Aorta (tissue), 4 donors: ENCODE measurements around the gene PSME3. TPM values are rescaled to one million over a fixed set of nuclear protein-coding genes. Genes with fewer than 3 reads are reported as not detected.

Source experiments
- microRNA-seq, 2 donors: library from miRNA; unstranded; fragments of <30 nt; microRNA quantifications; one replicate each; pipeline ENCODE4 v1.2.0, GENCODE V29; 2020
- polyA plus RNA-seq, 2 donors: library from polyadenylated mRNA; stranded (reverse); fragments of 200-250 nt; gene quantifications; one replicate each; pipeline ENCODE4 v1.2.3, GENCODE V29; 2013
- total RNA-seq, 2 donors: library from RNA; stranded (reverse); fragmentation: NEBNext Ultra II Directional; extraction: Animal tissue kit (Norgen Biotek cat#: 25700); gene quantifications; one replicate each; pipeline ENCODE4 v1.2.1, GENCODE V29; 2021
- donor health status: healthy with polysubstance abuse.
- donor health status: Bipolar disorder and iron deficiency.
- donor health status: DM: no; HTN: no; CAD: no.
- donor health status: DM: yes; HTN: yes; CAD: no.

The PSME3 gene
- total and polyA plus RNA-seq, 4 donors = 41.1 to 69.8 (median 58.1) TPM

Small RNAs within 50 kb of the gene (microRNA-seq; reads per million reads assigned to microRNA genes)
- gene MIR6781 = 0 to 0.60 reads per million in 2 donors

Other genes with a start within 250 kb of the PSME3 start
- 10 to 100 TPM; 42.9 to 54.1 TPM for gene RETREG3, start 224.0 kb upstream of the PSME3 start, total RNA-seq
- 10 to 100 TPM; 11.5 to 27.6 TPM for gene RETREG3, start 224.0 kb upstream of the PSME3 start, polyA plus RNA-seq
- gene TUBG1, start 223.7 kb upstream of the PSME3 start, total RNA-seq = 10 to 100 TPM; 21.5 to 24.9 TPM
- gene TUBG1, start 223.7 kb upstream of the PSME3 start, polyA plus RNA-seq = 10 to 100 TPM; 15.7 to 19.5 TPM
- gene TUBG2, start 174.1 kb upstream of the PSME3 start, total RNA-seq = 10 to 100 TPM; 23.4 to 42.6 TPM
- 10 to 100 TPM; 23.9 to 72.2 TPM for gene TUBG2, start 174.1 kb upstream of the PSME3 start, polyA plus RNA-seq
- gene PLEKHH3, start 156.4 kb upstream of the PSME3 start, total RNA-seq = 10 to 100 TPM; 27.0 to 47.5 TPM
- 10 to 100 TPM; 10.0 to 59.3 TPM for gene PLEKHH3, start 156.4 kb upstream of the PSME3 start, polyA plus RNA-seq
- 1 to 10 TPM; 2.5 to 3.4 TPM for gene CCR10, start 151.6 kb upstream of the PSME3 start, total RNA-seq
- gene CCR10, start 151.6 kb upstream of the PSME3 start, polyA plus RNA-seq = 1 to 10 TPM in 1 of 2 donors, under 1 TPM in 1; 0.50 to 3.7 TPM
- 10 to 100 TPM in 1 of 2 donors, 1 to 10 TPM in 1; 7.6 to 25.8 TPM for gene CNTNAP1, start 150.9 kb upstream of the PSME3 start, total RNA-seq
- 10 to 100 TPM in 1 of 2 donors, 1 to 10 TPM in 1; 1.0 to 11.5 TPM for gene CNTNAP1, start 150.9 kb upstream of the PSME3 start, polyA plus RNA-seq
- gene EZH1, start 88.4 kb upstream of the PSME3 start, total RNA-seq = 10 to 100 TPM; 62.5 to 72.4 TPM
- 10 to 100 TPM; 22.4 to 41.7 TPM for gene EZH1, start 88.4 kb upstream of the PSME3 start, polyA plus RNA-seq
- gene RAMP2, start 72.2 kb upstream of the PSME3 start, total RNA-seq = 10 to 100 TPM; 27.1 to 77.7 TPM
- 10 to 100 TPM in 1 of 2 donors, 1 to 10 TPM in 1; 8.1 to 14.5 TPM for gene RAMP2, start 72.2 kb upstream of the PSME3 start, polyA plus RNA-seq
- gene VPS25, start 59.9 kb upstream of the PSME3 start, total RNA-seq = 10 to 100 TPM; 31.2 to 33.8 TPM
- 10 to 100 TPM; 45.5 to 46.8 TPM for gene VPS25, start 59.9 kb upstream of the PSME3 start, polyA plus RNA-seq
- under 1 TPM; 0.19 to 0.24 TPM for gene WNK4, start 52.8 kb upstream of the PSME3 start, total RNA-seq
- gene WNK4, start 52.8 kb upstream of the PSME3 start, polyA plus RNA-seq = 1 to 10 TPM in 1 of 2 donors, not detected in 1; 1.1 TPM
- gene COA3, start 34.7 kb upstream of the PSME3 start, total RNA-seq = 10 to 100 TPM; 31.7 to 34.8 TPM
- 100 to 1,000 TPM in 1 of 2 donors, 10 to 100 TPM in 1; 75.9 to 117 TPM for gene COA3, start 34.7 kb upstream of the PSME3 start, polyA plus RNA-seq
- gene CNTD1, start 34.5 kb upstream of the PSME3 start, total RNA-seq = under 1 TPM in 1 of 2 donors, not detected in 1; 0.81 TPM
- gene CNTD1, start 34.5 kb upstream of the PSME3 start, polyA plus RNA-seq = 1 to 10 TPM in 1 of 2 donors, under 1 TPM in 1; 0.33 to 2.1 TPM
- 10 to 100 TPM; 66.9 to 76.9 TPM for gene BECN1, start 9.1 kb upstream of the PSME3 start, total RNA-seq
- 100 to 1,000 TPM in 1 of 2 donors, 10 to 100 TPM in 1; 67.8 to 105 TPM for gene BECN1, start 9.1 kb upstream of the PSME3 start, polyA plus RNA-seq
- 1 to 10 TPM; 1.8 to 2.6 TPM for gene AOC2, start 11.2 kb downstream of the PSME3 start, total RNA-seq
- gene AOC2, start 11.2 kb downstream of the PSME3 start, polyA plus RNA-seq = under 1 TPM; 0.25 to 0.38 TPM
- gene AOC3, start 17.8 kb downstream of the PSME3 start, total RNA-seq = 100 to 1,000 TPM; 270 to 344 TPM
- gene AOC3, start 17.8 kb downstream of the PSME3 start, polyA plus RNA-seq = 100 to 1,000 TPM in 1 of 2 donors, 10 to 100 TPM in 1; 82.1 to 107 TPM
- not detected for gene G6PC1, start 67.4 kb downstream of the PSME3 start, total RNA-seq
- gene G6PC1, start 67.4 kb downstream of the PSME3 start, polyA plus RNA-seq = 1 to 10 TPM in 1 of 2 donors, not detected in 1; 3.0 TPM
- gene AARSD1, start 131.1 kb downstream of the PSME3 start, total RNA-seq = 10 to 100 TPM; 38.2 to 39.0 TPM
- 10 to 100 TPM; 30.2 to 87.0 TPM for gene AARSD1, start 131.1 kb downstream of the PSME3 start, polyA plus RNA-seq
- 1 to 10 TPM; 2.5 to 6.6 TPM for gene PTGES3L, start 146.7 kb downstream of the PSME3 start, total RNA-seq
- 1 to 10 TPM; 3.2 to 5.5 TPM for gene PTGES3L, start 146.7 kb downstream of the PSME3 start, polyA plus RNA-seq
- 10 to 100 TPM; 10.6 to 16.0 TPM for gene RUNDC1, start 147.2 kb downstream of the PSME3 start, total RNA-seq
- gene RUNDC1, start 147.2 kb downstream of the PSME3 start, polyA plus RNA-seq = 1 to 10 TPM; 2.4 to 7.3 TPM
- gene RPL27, start 165.0 kb downstream of the PSME3 start, total RNA-seq = 100 to 1,000 TPM; 723 to 755 TPM
- 1,000 to 10,000 TPM; 3,011 to 6,939 TPM for gene RPL27, start 165.0 kb downstream of the PSME3 start, polyA plus RNA-seq
- gene IFI35, start 173.4 kb downstream of the PSME3 start, total RNA-seq = 10 to 100 TPM; 24.8 to 35.3 TPM
- gene IFI35, start 173.4 kb downstream of the PSME3 start, polyA plus RNA-seq = 10 to 100 TPM; 34.2 to 45.2 TPM
- 100 to 1,000 TPM; 165 to 241 TPM for gene VAT1, start 189.0 kb downstream of the PSME3 start, total RNA-seq
- 10 to 100 TPM; 55.7 to 65.3 TPM for gene VAT1, start 189.0 kb downstream of the PSME3 start, polyA plus RNA-seq
- 1 to 10 TPM; 1.1 to 2.7 TPM for gene RND2, start 191.8 kb downstream of the PSME3 start, total RNA-seq
- 1 to 10 TPM; 2.0 to 3.9 TPM for gene RND2, start 191.8 kb downstream of the PSME3 start, polyA plus RNA-seq